GM23248 (cell line): Measurements from ENCODE around the gene PPFIA1. TPM values are rescaled to one million over a fixed set of nuclear protein-coding genes. Genes with fewer than 3 reads are reported as not detected.

Source experiments
- DNase-seq: peaks from one replicate; pipeline ENCODE4 v3.0.0-alpha.2; 2015
- H2AFZ ChIP-seq: fragments of 200-600 bp; sonication (generic); 2 replicates; pipeline ENCODE4 v1.6.1; 2016; ENCODE audit warnings: antibody characterized with exemption
- H3F3A ChIP-seq: fragments of 200-600 bp; sonication (generic); 2 replicates; pipeline ENCODE4 v1.6.1; 2016; ENCODE audit warnings: mild to moderate bottlenecking, antibody characterized with exemption, mixed run types; ENCODE audit not compliant: insufficient read depth
- H3K27ac ChIP-seq: fragments of 200-600 bp; sonication (generic); 2 replicates; pipeline ENCODE4 v1.5.1; 2016; ENCODE audit warnings: mild to moderate bottlenecking
- H3K27me3 ChIP-seq: fragments of 200-600 bp; sonication (generic); replicated peaks from 2 replicates; pipeline ENCODE4 v1.6.1; 2016; ENCODE audit warnings: mild to moderate bottlenecking; ENCODE audit not compliant: insufficient read depth
- H3K36me3 ChIP-seq: fragments of 200-600 bp; sonication (generic); 2 replicates; pipeline ENCODE4 v1.6.1; 2016; ENCODE audit warnings: low read depth, mild to moderate bottlenecking
- H3K4me1 ChIP-seq: fragments of 200-600 bp; sonication (generic); 2 replicates; pipeline ENCODE4 v1.6.1; 2016; ENCODE audit warnings: mild to moderate bottlenecking; ENCODE audit not compliant: insufficient read depth
- H3K4me2 ChIP-seq: fragments of 200-600 bp; sonication (generic); one replicate; pipeline ENCODE4 v1.6.1; 2016; ENCODE audit warnings: mild to moderate bottlenecking; ENCODE audit not compliant: unreplicated experiment
- H3K4me3 ChIP-seq: fragments of 200-600 bp; sonication (generic); 2 replicates; pipeline ENCODE4 v1.5.1; 2016; ENCODE audit warnings: mild to moderate bottlenecking
- H3K79me2 ChIP-seq: fragments of 200-600 bp; sonication (generic); 2 replicates; pipeline ENCODE4 v1.6.1; 2016; ENCODE audit warnings: mild to moderate bottlenecking; ENCODE audit not compliant: insufficient read depth
- H3K9ac ChIP-seq: fragments of 200-600 bp; sonication (generic); 2 replicates; pipeline ENCODE4 v1.6.1; 2016; ENCODE audit warnings: mild to moderate bottlenecking
- H3K9me2 ChIP-seq: fragments of 200-600 bp; sonication (generic); 2 replicates; pipeline ENCODE4 v1.6.1; 2016; ENCODE audit warnings: mixed run types, mild to moderate bottlenecking, moderate library complexity; ENCODE audit not compliant: insufficient read depth
- H3K9me3 ChIP-seq: fragments of 200-600 bp; sonication (generic); one replicate; pipeline ENCODE4 v1.6.1; 2017; ENCODE audit warnings: low read depth
- H4K20me1 ChIP-seq: fragments of 200-600 bp; sonication (generic); 2 replicates; pipeline ENCODE4 v1.6.0; 2016; ENCODE audit not compliant: insufficient read depth
- EZH2 ChIP-seq: fragments of 200-600 bp; sonication (generic); IDR thresholded peaks from 2 replicates; pipeline ENCODE4 v1.6.1; 2018; ENCODE audit warnings: antibody characterized with exemption, mild to moderate bottlenecking; ENCODE audit not compliant: insufficient read depth, poor library complexity, severe bottlenecking
- EZH2phosphoT487 ChIP-seq: fragments of 200-600 bp; sonication (generic); IDR thresholded peaks from 2 replicates; pipeline ENCODE4 v1.6.1; 2018; ENCODE audit warnings: antibody characterized with exemption, moderate library complexity, mild to moderate bottlenecking, low read depth; ENCODE audit not compliant: insufficient read depth
- WGBS, 2 experiments: methylation state at CpG; one replicate each; pipeline ENCODE4 v1.1.6; 2015 to 2017; ENCODE audit warnings: low lambda C conversion rate in 2 of 2, low coverage in 1 of 2; ENCODE audit errors: missing lambda C conversion rate in 2 of 2; 5-methylcytosine and 5-hydroxymethylcytosine counted together
- in situ Hi-C: fragments of 300-500 bp; cut with MboI; formaldehyde crosslinking; loops from 2 replicates; pipeline ENCODE4 v1.15.0; 2020
- polyA plus RNA-seq: library from polyadenylated mRNA; unstranded; fragments of >200 nt; fragmentation: Nextera tagmentation; extraction: Ambion mirVana; gene quantifications from 2 replicates; pipeline ENCODE4 v1.2.1, GENCODE V29; 2016
- total RNA-seq: library from RNA; depleted of rRNA; stranded (reverse); fragments of >200 nt; shearing (Covaris generic); gene quantifications from 2 replicates; pipeline ENCODE4 v1.2.3, GENCODE V29; 2014

The PPFIA1 gene
- total and polyA plus RNA-seq, 2 experiments from 2014 or later, result 22.8 to 36.9 TPM

GRCh38 chr11:70331901-70332300, 61.4 kb downstream of the PPFIA1 start:
- Histone ChIP-seq H3K9me3 (no peaks in the 10 kb centered on the region), H4K20me1 (no peaks in the 10 kb centered on the region), H2AFZ (no peak overlapping the region), H3K4me3 (no peak overlapping the region), H3F3A (peaks cover 3% of the 10 kb centered on the region; the same call in 1 of the 2 replicates), H3K36me3 (peaks cover 51% of the 10 kb centered on the region), H3K4me2 (no peak overlapping the region), H3K9ac (no peak overlapping the region), H3K9me2 (no peaks in the 10 kb centered on the region), H3K79me2 (0 out of 2 replicates have a peak, but pooled peaks cover 7% of the 10 kb centered on the region), H3K4me1 (peaks cover 2% of the 10 kb centered on the region), H3K27me3 (no peaks in the 10 kb centered on the region), H3K27ac (no peak overlapping the region)
- DNase-seq, result no peak
- in situ Hi-C loops, result no loop called here
- WGBS, 2 experiments, result 95 to 98% methylated on average over 9 to 10 of the region's 10 CpGs
- TF ChIP-seq EZH2, result no peak
- TF ChIP-seq EZH2phosphoT487, result no peak

DNA sequence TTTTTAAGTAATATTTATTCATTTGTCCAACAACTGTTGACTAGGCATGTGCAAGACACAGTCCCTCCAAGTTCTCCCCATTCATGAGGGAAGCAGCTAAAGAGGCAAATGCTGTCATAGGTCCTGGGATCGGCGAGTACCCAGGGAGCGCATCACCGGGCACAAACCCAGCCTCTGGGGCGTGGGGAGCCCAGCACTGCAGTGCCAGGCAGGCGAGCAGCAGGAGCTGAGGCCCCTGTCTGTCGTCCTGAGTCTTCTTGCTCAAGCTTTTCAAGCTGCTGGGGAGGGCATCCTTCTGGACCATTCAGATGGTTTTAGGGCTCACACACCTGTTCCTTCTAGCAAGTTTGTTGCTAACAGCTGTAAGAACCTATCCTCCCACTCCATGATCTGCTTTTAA, 62.1 kb downstream of the PPFIA1 start:
- Histone ChIP-seq H3K9ac (no peak overlapping the region), H3K4me1 (no peaks in the 10 kb centered on the region), H3K36me3 (peaks cover 51% of the 10 kb centered on the region), H3K27me3 (no peaks in the 10 kb centered on the region), H3K27ac (no peak overlapping the region), H4K20me1 (no peaks in the 10 kb centered on the region), H2AFZ (no peak overlapping the region), H3K9me3 (no peaks in the 10 kb centered on the region), H3K4me3 (no peak overlapping the region), H3K79me2 (0 out of 2 replicates have a peak, but pooled peaks cover 7% of the 10 kb centered on the region), H3K9me2 (no peaks in the 10 kb centered on the region), H3F3A (no peaks in the 10 kb centered on the region), H3K4me2 (no peak overlapping the region)
- 95 to 99% methylated on average over 7 of the region's 7 CpGs for WGBS, 2 experiments
- no peak for DNase-seq
- in situ Hi-C loops, result no loop called here
- TF ChIP-seq EZH2phosphoT487 (no peak), EZH2 (no peak)

- peaks cover 53% of the 10 kb centered on the region for H3K36me3 ChIP-seq
- H3K4me1 ChIP-seq, result no peaks in the 10 kb centered on the region
- H3K9me2 ChIP-seq, result no peaks in the 10 kb centered on the region
- no peaks in the 10 kb centered on the region for H3K9me3 ChIP-seq
- no peak for DNase-seq
- H3K27me3 ChIP-seq, result no peaks in the 10 kb centered on the region
- WGBS, 2 experiments, result 95% methylated on average over 13 of the region's 13 CpGs
- no peak overlapping the region for H2AFZ ChIP-seq
- TF ChIP-seq EZH2, result no peak
- no peak for TF ChIP-seq EZH2phosphoT487
- H3K4me2 ChIP-seq, result no peak overlapping the region
- in situ Hi-C loops, result no loop called here
- no peak overlapping the region for H3K4me3 ChIP-seq
- no peaks in the 10 kb centered on the region for H3F3A ChIP-seq
- no peak overlapping the region for H3K27ac ChIP-seq
- H4K20me1 ChIP-seq, result no peaks in the 10 kb centered on the region
- H3K9ac ChIP-seq, result no peak overlapping the region
- 0 out of 2 replicates have a peak, but pooled peaks cover 7% of the 10 kb centered on the region for H3K79me2 ChIP-seq
Observed at GRCh38 chr11:70333261-70333660, 62.8 kb downstream of the PPFIA1 start.

DNA sequence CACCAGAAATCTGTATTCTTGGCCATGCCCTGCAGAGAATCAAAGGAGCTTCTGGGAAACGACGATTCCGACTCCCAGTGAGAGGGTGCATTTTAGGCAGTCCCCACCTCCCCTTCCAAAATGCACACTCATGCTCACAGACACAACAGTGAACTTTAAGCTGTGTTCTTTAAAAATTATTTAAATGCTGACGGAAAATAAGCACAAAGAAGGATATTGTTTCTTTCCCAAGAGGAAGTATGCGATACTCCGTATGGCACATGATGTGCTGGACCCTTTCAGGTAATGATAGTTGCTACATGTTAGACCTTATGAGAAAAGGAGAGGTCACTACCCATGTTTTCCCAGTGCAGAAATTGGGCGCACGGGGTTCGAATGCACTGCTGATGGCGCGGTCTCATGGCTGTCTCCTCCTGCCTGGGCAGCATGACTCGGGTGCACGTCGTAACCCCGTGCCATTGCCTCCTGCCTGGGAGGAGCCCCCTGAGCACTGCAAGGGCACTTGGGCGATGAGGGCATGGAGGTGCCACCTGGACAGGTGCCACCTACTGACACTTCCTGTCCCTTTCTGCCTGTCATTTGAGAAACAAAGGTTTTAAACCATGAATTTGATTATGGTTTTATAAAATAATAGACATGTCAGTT, 64.0 kb downstream of the PPFIA1 start:
- 96 to 97% methylated on average over 16 of the region's 16 CpGs for WGBS, 2 experiments
- Histone ChIP-seq H3K4me3 (no peak overlapping the region), H4K20me1 (no peaks in the 10 kb centered on the region), H3K27me3 (no peaks in the 10 kb centered on the region), H3K9me3 (no peaks in the 10 kb centered on the region), H3K36me3 (peaks cover 52% of the 10 kb centered on the region), H3F3A (no peaks in the 10 kb centered on the region), H3K9me2 (no peaks in the 10 kb centered on the region), H3K27ac (no peak overlapping the region), H2AFZ (no peak overlapping the region), H3K9ac (no peak overlapping the region), H3K4me2 (no peak overlapping the region), H3K79me2 (0 out of 2 replicates have a peak, but pooled peaks cover 7% of the 10 kb centered on the region), H3K4me1 (no peaks in the 10 kb centered on the region)
- no peak for DNase-seq
- no peak for TF ChIP-seq EZH2
- no peak for TF ChIP-seq EZH2phosphoT487
- in situ Hi-C loops, result no loop called here

- H3K27ac ChIP-seq, result no peak overlapping the region
- no peak overlapping the region for H2AFZ ChIP-seq
- H3K4me1 ChIP-seq, result no peaks in the 10 kb centered on the region
- no peaks in the 10 kb centered on the region for H3K79me2 ChIP-seq
- H3K27me3 ChIP-seq, result no peaks in the 10 kb centered on the region
- H3K4me3 ChIP-seq, result no peak overlapping the region
- H3K4me2 ChIP-seq, result no peak overlapping the region
- no peak for DNase-seq
- TF ChIP-seq EZH2phosphoT487 (no peak), EZH2 (no peak)
- no peak overlapping the region for H3K9ac ChIP-seq
- in situ Hi-C loops, result no loop called here
- H3K9me2 ChIP-seq, result no peaks in the 10 kb centered on the region
- no peaks in the 10 kb centered on the region for H3K9me3 ChIP-seq
- no peaks in the 10 kb centered on the region for H4K20me1 ChIP-seq
- peaks cover 43% of the 10 kb centered on the region for H3K36me3 ChIP-seq
- 96 to 98% methylated on average over 7 of the region's 7 CpGs for WGBS, 2 experiments
- H3F3A ChIP-seq, result no peaks in the 10 kb centered on the region
Observed at GRCh38 chr11:70335511-70335910, 65.0 kb downstream of the PPFIA1 start.
